ENCODE measurements around the gene NDUFV3.
"Not testable (repeated sequence)": the region's sequence is repeated elsewhere in the genome, so short reads cannot be mapped to it uniquely, and the experiment has no call there.

- TF ChIP-seq CREBL2 (CRISPR knock-in tag; IDR thresholded peaks at IDR 0.05; ENCODE audit: borderline replicate concordance); TCF7L2 (IDR thresholded peaks at IDR 0.05; ENCODE audit: low read depth, low read length); RELA (CRISPR knock-in tag; IDR thresholded peaks at IDR 0.05); ZNF207 (IDR thresholded peaks at IDR 0.05; ENCODE audit: borderline replicate concordance); ZNF512B (CRISPR knock-in tag; IDR thresholded peaks at IDR 0.05; ENCODE audit: borderline replicate concordance); RAD21 (CRISPR knock-in tag; IDR thresholded peaks at IDR 0.05); ZNF24 (IDR thresholded peaks at IDR 0.05): not testable (repeated sequence)
These were observed 65.0 kb downstream of the NDUFV3 start for GRCh38 chr21:42958122-42958521.
